Left renal pelvis (tissue), 4 donors: ENCODE results near the gene ESRRB. TPM values are rescaled to one million over a fixed set of nuclear protein-coding genes. Genes with fewer than 3 reads are reported as not detected.

Experiments used
- DNase-seq, 4 donors: peaks; one replicate each; pipeline ENCODE4 v3.0.0-alpha.2; 2013; ENCODE audit warnings: low read depth in 4 of 4, low spot score in 3 of 4
- polyA plus RNA-seq, 4 donors: library from polyadenylated mRNA; unstranded; fragments of 120-200 nt; gene quantifications; one replicate each; pipeline ENCODE4 v1.2.1, GENCODE V29; 2013; ENCODE audit not compliant: insufficient read length in 4 of 4

The ESRRB gene
- 1 to 10 TPM in 3 of 4 donors, under 1 TPM in 1; 0.42 to 8.8 (median 7.7) TPM for polyA plus RNA-seq

DNA sequence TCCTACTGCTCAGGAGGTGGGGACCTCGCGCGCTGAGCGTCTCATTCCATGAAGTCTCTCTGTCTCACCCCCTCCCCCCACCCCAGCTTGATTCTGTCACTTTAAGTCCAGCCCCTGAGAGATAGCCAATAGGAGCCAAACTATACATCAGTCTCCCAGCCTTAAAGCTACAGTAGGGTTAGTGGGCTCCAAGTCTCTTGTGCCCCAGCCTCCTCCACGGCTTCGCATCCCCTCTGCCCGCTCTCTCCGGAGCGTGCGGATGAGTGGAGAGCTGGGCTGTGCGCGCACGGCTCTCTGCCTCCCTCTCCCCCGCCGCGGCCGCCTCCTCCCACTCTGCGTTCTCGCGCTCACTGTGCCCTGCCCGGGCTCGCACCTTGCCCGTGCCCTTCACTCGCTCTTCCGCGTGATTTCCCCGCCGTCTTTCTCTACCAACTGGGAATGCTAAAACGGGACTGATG lies at the start of gene ESRRB:
Gene ESRRB, plus strand, starts transcription at position 191 of the 458 bp plus-strand sequence. Its CDS starts 265 bp downstream, at position 456.
- peak in 2 of 4 donors; percentile 48 to 52 for DNase-seq

DNA sequence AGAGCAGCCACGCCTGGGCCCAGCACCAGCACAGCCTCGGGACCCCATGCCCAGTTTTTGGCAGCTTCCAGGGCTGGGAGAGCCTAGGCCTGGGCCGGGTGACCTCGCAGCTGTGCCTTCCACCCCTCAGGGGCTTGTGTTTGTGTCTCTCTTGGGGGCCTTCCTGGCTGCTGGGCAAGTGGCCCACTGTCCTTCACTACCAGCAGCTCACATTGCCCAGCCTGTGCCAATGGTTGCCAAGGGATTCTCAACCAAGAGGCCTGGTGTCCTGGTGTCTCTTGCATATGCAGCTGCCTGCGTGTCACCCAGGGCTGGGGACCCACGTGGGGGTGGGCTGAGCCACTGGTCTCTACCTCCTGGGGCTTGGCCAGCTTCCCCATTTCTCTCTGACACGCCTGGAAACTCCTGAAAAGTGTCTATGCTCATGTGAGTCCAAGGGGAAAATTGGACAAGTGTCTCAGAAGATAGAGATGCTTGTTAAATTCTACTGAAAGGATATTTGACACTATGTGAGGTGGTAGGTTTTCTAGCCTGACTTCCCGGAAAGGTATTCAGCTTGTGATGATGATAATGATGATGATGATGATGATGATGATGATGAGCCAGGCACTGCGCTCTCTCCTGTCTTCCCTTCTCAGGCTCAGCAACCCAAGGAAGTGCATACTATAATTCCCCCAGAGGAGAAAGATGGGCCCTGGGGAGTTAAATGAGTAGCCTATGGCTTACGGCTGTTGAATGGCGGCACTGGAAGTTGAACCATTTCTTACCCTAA lies 48.8 kb upstream of the ESRRB start:
- DNase-seq = no peak

DNA sequence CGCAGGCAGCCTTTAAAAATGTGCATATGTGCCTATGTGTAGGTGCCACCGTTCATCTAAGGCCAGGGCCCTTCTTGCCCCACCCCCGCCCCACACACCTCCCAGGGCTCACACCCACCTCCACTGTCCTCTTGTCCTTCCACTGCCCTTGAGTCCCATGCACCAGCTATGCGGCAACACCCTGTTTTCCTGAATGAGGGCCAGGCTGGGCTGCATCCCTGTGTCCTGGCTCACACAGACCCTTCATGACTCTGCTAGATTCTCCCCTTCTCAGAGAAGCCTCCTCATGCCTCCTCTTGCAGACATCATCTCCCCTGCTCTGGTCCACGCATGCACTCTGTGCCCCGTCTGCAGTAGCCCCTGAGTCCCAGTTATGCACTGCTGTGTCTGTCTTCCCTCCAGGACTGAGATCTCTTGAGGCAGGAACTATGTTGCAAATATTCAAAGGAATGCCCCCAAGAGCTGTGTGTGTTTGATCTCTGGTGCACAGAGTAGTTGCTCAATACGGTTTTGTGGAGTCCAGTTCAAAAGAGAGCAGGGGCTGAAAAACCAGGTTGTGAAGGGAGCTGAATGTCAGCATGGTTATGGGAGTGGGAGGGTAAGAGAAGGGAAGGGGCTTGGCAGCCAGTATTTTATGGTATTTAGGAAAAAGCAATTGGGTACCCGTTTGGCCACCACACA lies 47.3 kb upstream of the ESRRB start:
- DNase-seq = no peak

DNA sequence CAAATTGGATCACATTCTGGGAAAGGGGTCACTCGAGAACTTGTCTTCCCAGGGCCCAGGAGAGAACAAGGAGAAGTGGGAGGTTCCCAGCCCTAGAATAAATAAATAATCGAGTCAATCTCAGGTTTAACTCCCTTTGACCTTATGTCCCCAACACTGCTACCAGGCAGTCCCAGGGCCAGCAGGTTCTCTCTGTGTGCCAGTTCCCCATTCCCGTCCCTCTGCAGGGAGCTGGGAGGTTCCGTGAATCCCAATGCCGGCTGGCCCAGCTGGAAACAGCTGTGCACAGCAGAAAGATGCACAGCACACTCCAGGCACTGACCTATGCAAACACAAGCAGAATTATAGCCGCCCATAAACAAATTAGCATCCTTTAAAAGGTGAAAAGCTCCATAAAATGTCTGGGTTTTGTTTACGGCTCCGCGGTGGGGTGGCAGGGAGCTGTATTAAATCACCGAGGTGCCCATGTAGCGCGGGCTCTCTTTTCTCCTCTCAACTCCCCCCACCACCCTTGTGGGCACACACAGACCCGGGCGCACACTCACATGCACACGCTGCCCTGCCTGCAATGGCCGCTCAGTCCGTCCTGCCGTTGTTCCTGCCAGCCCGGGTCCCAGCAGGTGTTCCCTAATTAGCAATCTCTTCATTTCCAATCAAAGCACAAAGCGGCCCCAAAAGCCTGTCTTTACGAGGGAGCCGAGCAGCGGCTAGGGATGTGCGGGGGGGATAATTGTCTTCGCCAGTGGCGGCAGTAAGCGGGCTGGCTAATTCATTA lies 46.6 kb upstream of the ESRRB start:
- no peak for DNase-seq

DNA sequence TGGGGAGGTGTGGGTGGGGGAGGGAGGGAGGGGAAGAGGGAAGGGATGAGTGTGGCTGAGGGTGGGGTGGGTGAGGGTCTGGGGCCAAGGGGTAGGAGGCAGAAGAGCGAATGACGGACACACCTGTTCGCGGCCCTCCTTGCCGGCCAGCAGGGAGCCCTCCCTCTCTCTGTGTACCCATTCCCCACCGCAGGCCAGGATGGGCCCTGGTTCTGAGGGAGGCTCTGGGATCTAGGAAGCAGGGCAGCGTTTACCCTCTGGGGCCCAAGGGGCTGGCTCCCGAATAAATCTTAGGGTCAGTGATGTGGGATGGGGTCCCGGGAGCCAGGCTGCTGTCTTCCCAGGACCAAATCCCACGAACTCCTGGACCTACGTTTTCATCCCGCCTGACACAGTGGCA lies 46.0 kb upstream of the ESRRB start:
- DNase-seq = no peak

DNA sequence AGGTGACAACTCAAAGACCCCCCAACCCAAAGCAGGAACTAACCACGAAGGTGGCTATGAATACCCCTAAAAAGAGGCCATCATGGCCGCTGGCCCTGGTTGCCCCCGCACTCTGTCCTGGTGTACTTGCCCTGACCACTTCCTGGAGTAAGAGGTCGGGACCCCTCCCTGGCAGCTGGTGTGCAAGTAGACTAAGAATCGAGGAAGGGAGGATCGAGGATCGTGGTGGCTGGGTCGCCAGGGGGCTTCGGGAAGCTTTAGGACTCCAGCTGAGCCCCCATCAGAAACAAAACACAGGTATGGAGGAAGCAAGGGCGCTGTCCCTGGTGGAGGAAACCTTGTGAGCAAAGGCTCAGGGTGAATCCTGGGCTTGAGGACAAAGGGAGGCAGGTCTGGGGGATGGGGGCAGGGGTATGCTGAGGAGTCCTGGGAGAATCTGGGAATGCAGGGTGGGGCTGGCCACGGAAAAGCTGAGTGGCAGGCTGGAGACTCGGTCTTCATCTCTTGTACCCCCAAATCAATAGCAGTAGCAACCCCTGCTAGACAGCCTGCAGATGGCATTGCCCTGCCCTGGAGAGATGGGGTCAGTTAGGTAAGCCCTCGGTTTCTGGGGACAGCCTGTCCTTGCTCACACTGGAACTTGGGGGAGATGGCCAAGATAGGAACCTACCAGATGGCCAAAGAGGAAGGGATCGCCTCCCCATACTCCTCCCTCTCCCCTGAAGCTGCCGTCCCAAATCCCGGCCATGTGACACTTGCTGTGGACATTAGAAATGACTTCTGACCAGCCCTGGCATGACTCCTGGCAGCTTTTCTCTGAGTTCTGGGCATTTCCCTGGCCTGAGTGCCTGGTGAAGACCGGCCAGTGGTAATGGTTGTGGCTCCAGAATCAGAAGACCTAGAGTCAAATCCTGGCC lies 45.3 kb upstream of the ESRRB start:
- DNase-seq = no peak

DNA sequence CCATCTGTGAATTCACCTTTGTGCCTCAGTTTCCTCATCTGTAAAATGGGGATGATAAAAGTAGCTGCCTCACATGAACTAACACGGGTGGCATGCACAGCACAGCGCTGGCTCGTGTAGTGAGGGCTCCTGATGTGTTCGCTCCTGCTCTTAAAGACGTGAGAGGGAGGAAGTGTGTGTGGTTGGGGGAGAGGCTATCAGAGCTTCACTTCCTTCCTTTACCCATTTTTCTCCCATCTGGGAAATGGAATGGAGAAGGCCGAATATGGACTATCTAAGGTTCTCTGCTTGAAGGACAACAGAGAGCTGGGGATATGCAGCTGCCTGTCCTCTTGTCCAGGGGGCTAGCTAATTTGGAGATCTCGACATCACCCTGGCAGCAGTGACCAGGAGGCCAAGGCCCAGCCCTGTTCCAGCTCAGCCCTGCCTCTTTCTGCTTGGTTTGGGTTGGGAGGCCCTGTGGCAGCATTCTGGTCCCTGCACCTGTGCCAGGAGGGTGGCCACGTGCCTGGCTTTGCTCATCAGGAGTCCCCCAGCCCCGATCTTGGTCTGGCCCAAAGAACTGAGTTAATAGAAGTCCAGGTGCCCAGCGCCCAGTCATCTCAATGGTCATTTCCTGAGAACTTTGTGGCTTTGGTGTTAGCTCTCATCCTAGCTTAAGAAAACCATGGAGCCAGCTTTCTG lies 44.5 kb upstream of the ESRRB start:
- no peak for DNase-seq

DNA sequence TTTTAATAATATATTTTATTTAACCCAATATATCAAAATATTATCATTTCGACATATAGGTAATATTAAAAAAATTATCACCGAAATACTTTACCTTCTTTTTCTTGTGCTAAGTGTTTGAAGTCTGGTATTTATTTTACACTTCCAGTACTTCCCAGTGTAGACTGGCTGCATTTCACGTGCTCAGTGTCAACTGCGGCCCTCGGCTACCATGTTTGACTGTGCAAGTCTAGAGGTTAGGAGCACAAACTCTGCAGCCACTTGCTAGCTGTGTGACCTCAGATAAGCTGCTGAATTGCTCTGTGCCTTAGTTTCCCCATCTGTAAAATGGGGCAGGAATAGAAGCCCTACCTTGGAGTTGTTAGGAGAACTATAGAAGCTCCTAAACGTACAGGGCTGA lies 42.3 kb upstream of the ESRRB start:
- DNase-seq = no peak

DNA sequence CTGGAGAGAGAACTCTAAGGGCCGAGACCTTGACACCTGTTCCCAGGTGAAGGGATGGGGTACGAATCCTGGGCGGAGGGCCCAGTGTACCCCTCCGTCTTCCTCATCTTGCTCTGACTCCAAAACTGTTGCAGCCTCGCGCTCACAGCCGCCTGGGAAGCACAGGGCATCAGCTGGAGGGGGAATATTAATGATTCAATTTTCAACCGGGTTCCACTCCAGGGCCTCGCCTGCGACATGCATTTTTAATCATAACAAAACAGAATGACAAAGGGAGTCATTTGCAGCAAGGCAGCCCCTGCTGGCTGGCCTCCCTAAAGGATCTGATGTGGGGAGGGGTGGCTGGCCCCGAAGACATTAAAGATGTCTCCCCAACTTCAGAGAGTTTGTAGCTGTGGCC lies 41.6 kb upstream of the ESRRB start:
- no peak for DNase-seq

DNA sequence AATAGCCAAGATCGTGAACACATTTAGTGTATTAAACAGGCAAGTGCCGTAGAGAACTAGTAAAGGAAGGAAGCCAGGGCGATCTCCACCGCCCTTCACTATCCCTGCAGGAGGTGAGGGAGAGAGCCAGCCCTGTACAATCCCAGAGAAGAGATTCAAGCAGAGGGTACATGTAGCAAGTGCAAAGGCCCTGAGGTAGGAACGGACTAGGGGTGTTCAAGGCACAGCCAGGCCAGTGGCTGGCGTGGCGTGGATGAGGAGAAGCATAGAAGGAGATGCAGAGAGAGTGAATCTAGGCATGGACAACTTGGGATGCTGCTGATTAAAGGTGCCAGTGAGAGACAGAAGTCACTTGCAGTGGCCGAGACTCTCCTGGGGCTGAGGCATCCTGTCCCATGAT lies 39.1 kb upstream of the ESRRB start:
- DNase-seq = no peak

DNA sequence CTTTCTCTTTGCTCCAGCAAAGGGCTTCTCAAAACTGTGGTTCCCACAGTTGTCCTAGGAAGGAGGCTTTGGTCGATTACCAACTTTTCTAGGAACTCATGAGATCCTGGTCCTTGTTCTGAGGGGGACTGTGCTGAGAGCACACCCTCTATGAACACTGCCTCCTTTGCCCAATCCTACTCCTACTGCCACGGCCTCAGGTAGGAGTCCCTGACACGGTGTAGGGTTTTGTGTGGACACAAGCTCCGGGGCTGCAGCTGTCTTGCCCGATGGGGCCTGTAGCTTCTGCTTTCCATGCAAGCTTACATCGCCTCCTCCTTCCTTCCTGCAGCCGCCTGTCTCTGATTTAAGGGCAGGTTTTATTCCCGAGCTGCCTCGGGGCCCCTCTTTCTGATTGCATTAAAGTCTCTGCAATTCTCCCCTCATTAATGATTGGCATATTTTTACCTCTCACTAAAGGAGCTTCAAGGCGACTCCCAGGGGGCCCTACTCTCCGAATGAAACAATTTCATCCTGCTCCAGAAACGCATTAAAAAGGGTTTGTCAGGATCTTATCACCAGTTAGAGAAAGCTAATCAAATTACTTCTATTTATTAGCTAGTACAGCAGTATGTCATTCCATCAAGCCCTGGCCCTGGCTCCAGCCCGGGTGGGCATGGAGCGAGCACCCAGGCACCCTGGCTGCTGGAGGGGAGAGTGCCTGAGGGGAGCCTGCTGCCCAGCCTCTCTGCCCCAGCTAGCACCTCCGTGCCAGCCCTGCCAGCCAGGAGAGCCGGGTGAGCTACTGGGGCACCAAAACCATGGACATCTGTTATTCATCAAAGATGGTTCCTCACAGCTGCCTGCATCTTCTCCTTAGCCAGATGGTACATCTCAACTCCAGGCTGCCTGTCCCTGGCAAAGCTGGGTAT lies 38.0 kb upstream of the ESRRB start:
- no peak for DNase-seq

DNA sequence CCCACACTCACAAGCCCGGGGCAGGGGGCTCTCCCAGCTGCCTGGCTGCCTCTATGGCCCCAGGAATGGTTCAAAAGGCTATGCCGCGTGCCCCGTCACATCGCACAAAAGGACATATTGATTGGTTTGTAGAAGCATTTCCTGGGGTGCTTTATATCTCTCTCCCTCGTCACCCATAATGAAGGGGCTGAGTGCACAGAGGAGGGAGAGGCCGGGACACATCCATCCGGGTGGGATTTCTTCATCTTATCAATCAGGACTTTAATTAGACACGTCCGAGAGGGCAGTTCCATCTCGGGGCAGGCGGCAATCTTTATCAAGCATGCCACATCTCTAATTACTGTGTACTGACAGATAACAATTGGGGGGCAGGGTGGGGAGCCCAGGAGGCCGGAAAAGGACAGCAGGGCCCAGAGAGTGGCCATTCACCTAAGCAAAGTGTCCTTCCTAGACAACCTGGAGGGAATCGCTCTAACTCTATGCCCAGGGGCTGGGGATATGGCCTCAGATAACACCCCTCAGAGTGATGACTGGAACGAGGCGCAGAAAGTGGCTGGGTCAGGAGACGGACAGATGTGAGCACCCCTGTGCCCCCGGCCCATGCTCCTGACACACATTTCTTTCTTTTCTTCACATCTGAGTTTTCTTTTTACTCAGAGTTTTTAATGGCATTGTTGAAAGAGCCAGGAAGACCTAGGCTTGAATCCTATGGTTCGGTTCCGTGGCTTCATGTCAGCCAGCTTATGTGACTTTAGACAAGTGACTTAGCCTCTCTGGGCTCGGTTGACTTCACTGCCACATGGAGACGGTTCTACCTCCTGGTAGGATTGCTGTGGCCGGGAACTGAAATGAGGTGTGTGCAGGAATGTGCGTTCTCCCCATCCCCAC lies 36.0 kb upstream of the ESRRB start:
- DNase-seq = no peak

DNA sequence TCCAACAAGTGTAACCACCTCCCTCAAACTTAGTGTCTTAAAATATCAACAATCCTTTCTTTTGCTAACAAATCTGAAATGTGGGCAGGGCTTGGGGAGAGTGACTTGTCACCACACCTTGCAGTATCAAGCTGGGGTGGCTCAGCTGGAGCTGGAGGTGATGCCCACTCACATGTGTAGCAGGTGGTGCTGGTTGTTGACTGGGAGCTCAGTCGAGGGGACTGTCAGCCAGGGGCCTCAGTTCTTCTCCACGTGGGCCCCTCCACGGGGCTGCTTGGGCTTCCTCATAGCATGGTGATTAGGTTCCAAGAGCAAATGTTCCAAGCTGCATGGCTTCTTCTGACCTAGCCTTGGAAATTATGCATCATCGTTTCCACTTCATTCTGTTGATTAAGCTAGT lies 32.6 kb upstream of the ESRRB start:
- no peak for DNase-seq

DNA sequence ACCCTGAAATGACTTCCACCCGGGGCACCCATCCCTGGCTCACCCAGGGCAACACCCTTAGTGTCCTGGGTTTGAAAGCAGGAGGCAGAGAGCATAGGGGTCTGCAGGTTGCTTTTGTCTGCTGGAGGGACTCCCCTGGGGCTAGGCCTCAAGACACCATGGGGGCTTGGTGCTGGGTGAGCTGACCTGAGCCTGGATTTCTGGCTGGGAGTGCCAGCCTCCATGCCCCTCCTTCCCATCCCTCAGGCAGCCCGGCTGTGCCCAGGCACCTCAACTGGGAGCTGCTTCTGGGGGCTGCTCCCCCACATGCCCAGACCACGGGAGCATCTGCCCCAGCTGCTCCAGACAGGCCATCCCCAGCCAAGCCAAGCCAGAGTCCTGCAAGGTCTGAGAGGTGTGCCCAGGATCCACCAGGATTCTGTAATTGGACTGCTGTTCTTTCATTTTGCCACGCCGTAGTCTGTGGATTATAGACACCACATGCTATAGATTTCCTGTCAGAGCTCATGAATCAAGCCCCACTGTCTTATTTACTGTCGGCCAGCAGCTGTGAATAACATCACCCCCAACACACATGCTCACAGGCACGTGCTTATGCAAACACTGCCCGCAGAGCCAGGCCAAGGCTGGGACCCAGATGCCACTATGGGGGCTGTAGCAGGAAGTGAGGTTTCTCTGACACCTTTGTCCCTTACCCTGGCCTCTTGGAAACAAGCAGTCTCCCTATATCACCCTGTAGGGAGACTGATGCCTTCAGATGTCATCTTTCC lies 29.4 kb upstream of the ESRRB start:
- no peak for DNase-seq

DNA sequence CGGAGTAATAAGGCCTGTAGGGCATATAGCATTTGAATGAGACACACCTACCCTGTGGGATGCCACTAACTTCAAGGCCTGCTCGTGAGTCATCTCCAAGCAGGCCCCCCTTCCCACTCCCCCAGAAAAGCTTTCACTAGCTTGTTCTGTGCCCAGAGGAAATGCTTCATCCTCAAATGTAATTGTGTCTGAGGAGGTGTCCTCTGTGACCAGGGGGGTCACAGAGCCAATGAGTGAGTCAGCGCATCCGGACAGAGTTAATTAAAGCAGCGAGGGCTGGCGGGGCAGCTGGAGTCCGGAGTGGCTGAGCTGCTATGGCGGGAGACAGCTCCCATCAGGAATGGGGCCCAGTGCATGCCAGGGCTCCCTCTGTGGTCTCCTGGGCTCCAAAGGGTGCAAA lies 27.0 kb upstream of the ESRRB start:
- DNase-seq = peak in 1 of 4 donors; percentile 40

DNA sequence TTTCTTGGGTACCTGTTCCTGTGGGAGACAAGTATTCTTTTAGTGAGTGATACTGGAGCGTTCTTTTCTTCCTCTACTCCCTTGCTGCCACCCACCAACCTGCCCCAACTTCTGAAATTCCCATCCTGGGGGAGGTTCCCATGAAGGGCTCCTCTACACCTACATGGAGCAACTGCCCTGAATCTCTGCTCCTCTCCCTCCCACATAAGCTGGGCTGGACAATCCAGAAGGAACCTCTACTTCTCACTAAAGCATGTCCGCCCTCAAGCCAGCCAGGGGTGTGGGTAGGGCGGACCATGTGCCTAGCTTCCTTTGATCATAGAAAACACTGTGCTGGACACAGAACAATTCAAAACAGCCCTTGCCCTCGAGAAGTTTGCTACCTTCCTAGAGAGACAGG lies 25.9 kb upstream of the ESRRB start:
- no peak for DNase-seq

DNA sequence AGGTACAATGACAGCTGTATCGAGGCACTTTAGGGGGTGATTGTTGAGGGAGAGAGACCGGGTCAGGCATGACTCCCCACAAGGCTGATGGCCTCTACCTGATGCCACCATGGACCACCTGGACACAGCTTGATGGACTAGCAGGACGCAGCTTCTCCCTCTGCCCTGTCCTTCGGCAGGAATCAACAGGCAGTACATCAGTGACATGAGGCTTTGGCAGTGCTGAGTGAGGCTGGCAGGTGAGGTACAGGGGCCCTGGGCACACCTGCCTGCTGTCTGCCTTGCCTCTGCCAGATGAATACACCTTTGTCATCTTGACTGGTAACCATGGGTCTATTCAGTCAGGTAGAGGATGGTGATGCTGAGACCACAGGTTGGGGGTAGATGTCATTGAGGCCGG lies 25.3 kb upstream of the ESRRB start:
- no peak for DNase-seq
